Tibial nerve (tissue), 3 donors: ENCODE results near the gene CTNNA1.

Experiments used
- POLR2A ChIP-seq, 2 donors: fragments of 450-650 bp; IDR thresholded peaks; one replicate each; pipeline ENCODE4 v1.6.1; 2017; ENCODE audit warnings: antibody characterized with exemption in 2 of 2, mild to moderate bottlenecking in 2 of 2, moderate library complexity in 2 of 2
- TF ChIP-seq, protein P1 (sequence below), 5 experiments: fragments of 200-600 bp in 3 of 5; fragments of 450-650 bp in 2 of 5; sonication (generic) in 3 of 5; IDR thresholded peaks; one replicate each; pipeline ENCODE4 v1.5.1; 2016 to 2019; ENCODE audit warnings: antibody characterized with exemption in 5 of 5, mild to moderate bottlenecking in 3 of 5, moderate library complexity in 2 of 5

DNA sequence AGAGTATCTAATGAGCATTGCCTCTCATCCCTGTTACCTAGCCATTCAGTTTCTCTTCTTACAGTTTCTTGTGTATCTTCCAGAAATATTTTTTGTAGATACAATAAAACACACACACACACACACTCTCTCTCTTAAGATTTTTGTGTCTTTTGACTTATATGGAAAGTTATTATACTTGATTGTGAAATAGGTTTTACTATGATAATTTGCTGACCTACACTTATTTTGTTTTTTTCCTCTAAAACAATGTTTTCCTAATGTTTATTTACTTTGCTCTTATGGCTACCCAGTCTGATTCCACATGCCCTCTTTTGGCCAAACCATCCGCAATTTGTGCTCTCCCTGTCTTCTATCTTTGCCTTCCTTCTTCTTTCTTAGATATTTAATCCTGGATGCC lies 96.7 kb downstream of the CTNNA1 start:
- TF ChIP-seq, protein P1, sequence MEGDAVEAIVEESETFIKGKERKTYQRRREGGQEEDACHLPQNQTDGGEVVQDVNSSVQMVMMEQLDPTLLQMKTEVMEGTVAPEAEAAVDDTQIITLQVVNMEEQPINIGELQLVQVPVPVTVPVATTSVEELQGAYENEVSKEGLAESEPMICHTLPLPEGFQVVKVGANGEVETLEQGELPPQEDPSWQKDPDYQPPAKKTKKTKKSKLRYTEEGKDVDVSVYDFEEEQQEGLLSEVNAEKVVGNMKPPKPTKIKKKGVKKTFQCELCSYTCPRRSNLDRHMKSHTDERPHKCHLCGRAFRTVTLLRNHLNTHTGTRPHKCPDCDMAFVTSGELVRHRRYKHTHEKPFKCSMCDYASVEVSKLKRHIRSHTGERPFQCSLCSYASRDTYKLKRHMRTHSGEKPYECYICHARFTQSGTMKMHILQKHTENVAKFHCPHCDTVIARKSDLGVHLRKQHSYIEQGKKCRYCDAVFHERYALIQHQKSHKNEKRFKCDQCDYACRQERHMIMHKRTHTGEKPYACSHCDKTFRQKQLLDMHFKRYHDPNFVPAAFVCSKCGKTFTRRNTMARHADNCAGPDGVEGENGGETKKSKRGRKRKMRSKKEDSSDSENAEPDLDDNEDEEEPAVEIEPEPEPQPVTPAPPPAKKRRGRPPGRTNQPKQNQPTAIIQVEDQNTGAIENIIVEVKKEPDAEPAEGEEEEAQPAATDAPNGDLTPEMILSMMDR (IDR thresholded peaks at IDR 0.05), result no peak
- no peak for TF ChIP-seq POLR2A (IDR thresholded peaks at IDR 0.05)
